Stimulated activated CD4-positive, alpha-beta T cell treated with anti-CD3 and anti-CD28 coated beads, Interleukin-1b, Interleukin-23, amount 100 ng/mL, for 24 hours (primary cell): ENCODE results near the gene YIF1A.

Experiments used
- DNase-seq, 4 experiments: peaks; one replicate each; pipeline ENCODE4 v3.0.0-alpha.2; 2020; ENCODE audit warnings: low read depth in 4 of 4, low spot score in 1 of 4

Gene YIF1A

DNA sequence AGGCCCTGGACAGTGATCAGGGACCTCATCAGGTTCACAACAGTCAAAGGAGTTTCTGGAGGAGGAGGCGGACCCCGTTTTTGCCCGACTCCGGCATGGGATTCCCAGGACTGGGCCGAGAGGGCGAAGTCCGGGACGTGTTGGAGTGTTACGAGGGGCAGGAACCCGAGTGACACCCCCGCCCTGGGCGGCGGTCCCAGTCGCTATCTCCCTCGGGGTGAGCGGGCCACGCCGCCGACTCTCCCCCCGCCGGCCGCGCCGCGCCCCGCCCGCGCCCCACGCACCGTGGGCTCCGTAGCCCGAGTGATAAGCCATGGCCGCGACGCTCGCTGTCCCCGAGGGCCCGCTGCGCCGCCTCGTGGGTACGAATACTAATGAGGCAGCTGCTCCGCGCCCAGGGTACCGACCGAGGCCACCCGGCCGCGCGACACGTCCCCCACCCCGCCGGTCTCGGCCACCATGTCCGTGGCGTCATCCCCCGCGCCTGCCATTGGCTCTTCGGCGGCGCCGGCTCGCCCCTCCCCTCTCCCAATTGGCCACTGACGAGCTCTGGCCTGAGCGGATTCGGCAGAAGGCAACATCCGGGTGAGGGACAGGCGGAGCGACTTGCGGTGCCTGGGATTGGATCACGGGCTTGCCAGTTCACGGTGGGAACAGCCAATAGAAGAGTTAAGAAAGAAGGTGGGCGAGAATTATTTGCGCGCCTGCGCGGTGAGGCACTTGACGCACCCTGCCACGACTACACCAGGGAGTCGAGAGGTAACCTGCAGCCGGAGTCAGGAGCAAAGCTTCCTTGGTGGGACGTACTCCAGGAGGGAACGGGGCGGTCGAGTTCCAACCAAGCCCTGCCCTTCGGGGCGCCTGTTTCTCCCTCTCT, at the start of gene YIF1A:
TSS of gene YIF1A (minus strand) at position 473 of the 877 bp plus-strand sequence. CDS start at position 315, 158 bp downstream.
- peak; percentile 87 to 98 (median 93) for DNase-seq

DNA sequence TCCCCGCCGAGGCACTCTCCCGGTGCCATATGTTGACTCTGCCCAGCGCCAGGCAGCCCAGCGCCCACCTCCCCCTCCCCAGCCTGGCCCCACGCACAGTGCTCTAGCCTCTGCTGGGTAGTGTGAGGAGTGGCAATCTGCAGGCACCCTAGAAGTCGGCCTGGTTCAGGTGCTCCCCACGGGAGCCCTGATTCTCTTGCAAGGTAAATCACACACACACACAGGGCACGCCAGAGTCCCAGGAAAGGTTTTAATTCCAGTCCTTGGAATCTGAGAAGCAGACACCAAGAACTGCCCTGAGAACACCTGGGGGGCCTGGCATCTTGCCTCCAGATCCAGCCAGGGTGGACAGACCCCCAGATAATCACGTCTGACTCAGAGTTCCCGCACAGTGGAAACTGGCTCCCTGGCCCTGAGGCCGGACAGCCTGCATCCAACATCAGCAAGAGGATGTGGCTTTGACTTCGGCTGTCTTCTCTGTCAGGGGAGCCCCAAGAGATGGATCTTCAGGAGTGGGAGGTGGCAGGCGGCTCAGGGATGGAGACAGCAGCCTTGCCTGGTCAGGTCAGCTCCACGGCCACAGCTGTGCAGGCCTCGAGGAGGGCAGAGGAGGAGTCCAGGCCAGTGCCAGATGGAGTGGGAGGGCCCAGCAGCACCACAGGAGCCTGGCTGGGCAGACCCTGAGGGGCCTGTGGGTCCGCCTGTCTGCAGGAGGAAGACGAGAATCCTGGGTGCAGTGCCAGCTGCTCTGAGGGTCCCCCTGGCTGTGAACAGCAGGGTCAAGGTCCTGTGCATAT, 48.4 kb upstream of the YIF1A start:
- no peak for DNase-seq

GRCh38 chr11:66336234-66337102, 47.5 kb upstream of the YIF1A start, which contains the start of gene RIN1:
TSS of gene RIN1 (minus strand) at chr11:66336434. CDS start at chr11:66336402, 32 bp downstream.
- DNase-seq, result peak in 1 of 4 experiments; percentile 51

- DNase-seq, result no peak
Measured at GRCh38 chr11:66335531-66336233, 46.7 kb upstream of the YIF1A start.

GRCh38 chr11:66334605-66335442, 45.9 kb upstream of the YIF1A start:
- DNase-seq, result no peak

DNA sequence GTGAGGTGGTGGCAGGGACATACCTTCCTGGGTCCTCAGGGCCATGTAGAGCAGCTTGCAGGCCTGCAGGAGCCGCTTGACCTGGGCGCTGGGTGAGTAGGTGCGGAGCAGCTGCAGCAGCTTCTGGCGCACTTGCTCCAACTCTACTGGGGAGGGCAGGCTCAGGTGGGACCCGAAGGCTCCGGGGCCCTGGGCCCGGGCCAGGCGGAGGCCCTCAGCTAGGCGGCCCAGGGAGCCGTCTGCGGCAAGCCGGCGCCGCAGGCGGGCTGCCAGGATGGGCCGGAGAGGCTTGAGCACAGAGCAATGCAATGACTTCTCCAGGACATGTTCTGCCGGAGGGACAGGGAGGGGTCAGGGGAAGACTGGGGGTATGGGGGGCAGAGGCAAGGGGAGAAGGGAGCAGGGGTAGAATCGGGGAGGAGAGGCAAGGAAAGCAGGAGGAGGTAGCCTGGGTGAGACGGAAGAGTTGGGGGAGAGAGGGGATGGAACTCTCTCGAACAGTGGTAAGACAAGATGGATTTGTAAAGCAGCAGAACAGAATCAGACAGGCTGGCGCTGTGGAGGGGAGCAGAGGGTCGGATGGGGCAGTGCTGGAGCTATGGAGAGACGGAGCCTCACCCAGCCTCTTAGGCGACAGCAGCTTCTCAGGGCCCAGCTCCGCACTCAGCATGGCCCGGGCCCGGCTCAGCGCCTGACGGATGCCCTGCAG, 45.1 kb upstream of the YIF1A start:
- no peak for DNase-seq

DNA sequence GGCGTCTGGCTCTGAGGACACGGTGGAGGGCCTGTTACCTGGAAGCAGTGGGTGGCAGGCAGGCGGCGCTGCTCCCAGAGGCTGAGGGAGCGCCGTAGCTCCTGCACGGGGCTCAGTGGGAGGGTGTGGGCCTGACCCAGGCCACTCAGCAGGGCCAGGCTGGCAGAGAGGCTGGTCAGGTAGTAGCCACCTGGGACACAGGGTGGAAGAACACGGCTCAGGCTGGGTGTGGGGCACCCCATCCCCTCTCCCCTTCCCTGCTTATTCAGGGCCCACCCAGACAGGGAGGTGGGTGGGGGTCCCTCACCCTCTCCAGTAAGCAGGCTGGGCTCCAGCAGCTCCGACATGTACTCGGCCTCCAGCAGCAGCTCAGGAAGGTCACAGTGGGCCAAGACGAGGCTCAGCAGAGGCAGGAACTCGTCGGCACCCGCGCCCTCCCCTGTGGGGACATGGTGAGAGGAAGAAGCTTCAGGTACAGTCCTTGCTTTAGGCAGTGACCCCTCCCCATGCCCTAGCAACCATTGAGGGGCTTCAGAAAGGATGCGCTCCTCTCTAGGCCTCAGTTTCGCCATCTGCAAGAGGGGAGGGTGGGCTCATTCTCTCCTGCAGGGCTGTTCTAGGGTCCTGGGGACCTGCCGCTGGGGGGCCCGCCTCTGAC, 44.4 kb upstream of the YIF1A start:
- no peak for DNase-seq

- no peak for DNase-seq
Measured at GRCh38 chr11:66332371-66333219, 43.7 kb upstream of the YIF1A start.

GRCh38 chr11:66331542-66332370, 42.8 kb upstream of the YIF1A start:
- no peak for DNase-seq

- no peak for DNase-seq
Measured at GRCh38 chr11:66330931-66331330, 42.0 kb upstream of the YIF1A start.

DNA sequence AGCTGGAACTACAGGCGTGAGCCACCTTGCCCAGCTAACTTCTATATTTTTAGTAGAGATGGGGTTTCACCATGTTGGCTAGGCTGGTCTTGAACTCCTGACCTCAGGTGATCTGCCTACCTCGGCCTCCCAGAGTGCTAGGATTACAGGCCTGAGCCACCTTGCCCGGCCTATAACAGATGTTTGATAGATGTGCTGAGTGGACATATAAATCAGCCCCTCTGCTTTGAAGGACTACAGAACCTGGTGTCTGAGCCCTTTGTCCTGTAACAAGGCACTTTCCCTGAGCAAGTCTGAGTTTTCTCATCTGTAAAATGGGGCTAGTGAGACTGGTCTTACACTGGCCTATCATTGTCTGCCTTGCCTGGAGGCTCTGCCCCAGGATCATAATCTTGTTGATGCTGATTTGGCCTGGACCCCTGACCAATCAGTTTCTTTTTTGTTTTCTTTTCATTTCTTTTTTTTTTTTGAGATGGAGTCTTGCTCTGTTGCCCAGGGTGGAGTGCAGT, 40.3 kb upstream of the YIF1A start:
- no peak for DNase-seq

DNA sequence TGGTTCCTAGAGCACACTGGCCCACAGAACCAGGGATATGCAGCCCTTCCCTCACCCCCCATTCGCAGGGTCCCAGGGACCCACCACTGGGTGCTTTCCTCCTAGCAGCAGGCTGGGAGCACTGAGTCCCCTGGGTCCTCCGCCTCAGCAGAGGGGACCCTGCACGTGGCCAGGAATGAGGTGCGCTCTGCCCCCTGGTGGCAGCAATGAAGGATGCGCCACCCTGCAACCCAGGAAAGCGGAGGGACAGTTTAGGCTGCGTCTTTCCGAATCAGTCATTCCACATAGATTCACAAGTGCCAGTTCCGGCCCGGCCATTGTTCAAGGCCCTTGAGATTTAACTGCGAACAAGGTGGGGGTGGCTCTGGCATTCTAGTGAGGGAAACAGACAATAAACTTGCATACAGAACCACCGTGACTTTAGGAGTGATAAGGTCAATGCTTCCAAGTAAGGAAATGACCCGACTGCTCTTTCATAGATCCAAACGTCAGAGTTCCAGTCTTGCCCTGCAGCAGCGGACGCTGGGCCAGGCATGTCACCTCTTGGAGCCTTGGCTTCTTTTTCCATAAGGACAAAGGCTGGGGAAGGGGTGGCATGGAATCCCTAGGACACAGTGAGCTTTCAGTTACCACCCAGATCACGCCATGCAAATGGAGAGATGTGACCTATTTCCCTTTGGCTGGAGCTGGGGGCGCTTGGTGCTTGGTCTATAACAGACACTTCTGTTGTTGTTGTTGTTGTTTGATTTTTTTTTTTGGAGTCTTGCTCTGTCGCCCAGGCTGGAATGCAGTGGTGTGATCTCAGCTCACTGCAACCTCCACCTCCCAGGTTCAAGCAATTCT, 39.6 kb upstream of the YIF1A start:
- peak; percentile 52 to 79 (median 74) for DNase-seq

DNA sequence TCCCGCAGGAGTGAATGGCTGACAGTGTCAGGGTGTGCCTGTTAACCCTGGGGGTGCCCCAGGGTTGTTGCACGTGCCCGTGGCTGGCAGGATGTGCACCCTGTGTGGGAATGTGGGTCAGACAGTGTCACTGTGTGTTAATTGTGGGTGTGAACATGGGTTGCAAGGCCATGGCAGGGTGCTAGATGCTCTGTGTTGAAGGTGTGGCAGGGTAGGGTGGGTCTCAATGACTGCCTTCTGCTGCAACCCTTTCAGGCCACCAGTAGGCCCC, 39.0 kb upstream of the YIF1A start:
- no peak for DNase-seq

GRCh38 chr11:66327171-66328030, 38.5 kb upstream of the YIF1A start:
- DNase-seq, result no peak
